HL-60 (cell line): Measurements from ENCODE around the gene CTNNA3.

Experiments
- DNase-seq, 2 experiments: peaks; one replicate each; pipeline ENCODE4 v3.0.0-alpha.2; 2010 to 2020; ENCODE audit warnings: low read depth in 1 of 2, low spot score in 1 of 2
- H3K27ac ChIP-seq: fragments of 250-450 bp; sonication (Bioruptor Pico); replicated peaks from 2 replicates; pipeline ENCODE4 v1.5.1; 2020; ENCODE audit warnings: mild to moderate bottlenecking, moderate library complexity
- H3K27me3 ChIP-seq: fragments of 250-450 bp; sonication (Bioruptor Pico); 2 replicates; pipeline ENCODE4 v1.5.1; 2021; ENCODE audit warnings: mild to moderate bottlenecking, moderate library complexity; ENCODE audit not compliant: insufficient read depth, poor library complexity, severe bottlenecking
- H3K4me3 ChIP-seq: replicated peaks from 2 replicates; pipeline ENCODE4 v1.5.1; 2011; ENCODE audit warnings: mild to moderate bottlenecking, control low read depth, low read length; ENCODE audit not compliant: insufficient read depth
- GABPA ChIP-seq: IDR thresholded peaks from 2 replicates; pipeline ENCODE4 v1.6.1; 2012; ENCODE audit warnings: low read depth
- POLR2AphosphoS5 ChIP-seq: IDR thresholded peaks from 2 replicates; pipeline ENCODE4 v1.6.1; 2012; ENCODE audit warnings: low read depth
- SPI1 ChIP-seq: IDR thresholded peaks from 2 replicates; pipeline ENCODE4 v1.6.1; 2012; ENCODE audit warnings: low read depth, mild to moderate bottlenecking, borderline replicate concordance
- TF ChIP-seq, protein P1 (sequence below): IDR thresholded peaks from one replicate; pipeline ENCODE4 v1.5.1; 2011; ENCODE audit warnings: low read length, control low read depth, inconsistent platforms; ENCODE audit not compliant: insufficient read depth
- TF ChIP-seq, protein P2 (sequence below): IDR thresholded peaks from 2 replicates; pipeline ENCODE4 v1.6.1; 2012; ENCODE audit warnings: low read depth; ENCODE audit not compliant: insufficient replicate concordance

The CTNNA3 gene

DNA sequence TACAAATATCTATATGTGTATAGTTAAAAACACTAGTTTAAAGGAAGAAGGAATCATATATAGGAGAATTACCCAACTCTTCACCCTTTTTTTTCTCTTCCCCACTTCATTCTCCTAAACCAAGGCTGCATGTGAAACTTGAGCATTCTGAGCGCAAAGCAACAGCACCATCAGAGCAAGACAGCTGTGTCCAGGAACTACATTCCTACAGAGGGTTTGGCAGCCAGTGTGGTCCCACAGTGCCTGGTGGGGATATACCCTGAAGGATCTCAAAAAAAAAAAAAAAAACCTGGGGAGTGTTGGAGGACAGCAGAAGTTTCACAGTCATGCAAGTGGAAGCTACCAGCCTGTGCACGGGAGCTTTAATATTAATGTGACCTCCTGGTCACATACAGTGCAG is 310.4 kb downstream of the CTNNA3 start:
- Histone ChIP-seq H3K27me3 (no peaks in the 10 kb centered on the region), H3K27ac (peak overlapping the region; percentile 49; the same call in 1 of the 2 replicates), H3K4me3 (no peak overlapping the region)
- no peak for DNase-seq
- no peak for TF ChIP-seq GABPA
- no peak for TF ChIP-seq POLR2AphosphoS5
- TF ChIP-seq, protein P1, sequence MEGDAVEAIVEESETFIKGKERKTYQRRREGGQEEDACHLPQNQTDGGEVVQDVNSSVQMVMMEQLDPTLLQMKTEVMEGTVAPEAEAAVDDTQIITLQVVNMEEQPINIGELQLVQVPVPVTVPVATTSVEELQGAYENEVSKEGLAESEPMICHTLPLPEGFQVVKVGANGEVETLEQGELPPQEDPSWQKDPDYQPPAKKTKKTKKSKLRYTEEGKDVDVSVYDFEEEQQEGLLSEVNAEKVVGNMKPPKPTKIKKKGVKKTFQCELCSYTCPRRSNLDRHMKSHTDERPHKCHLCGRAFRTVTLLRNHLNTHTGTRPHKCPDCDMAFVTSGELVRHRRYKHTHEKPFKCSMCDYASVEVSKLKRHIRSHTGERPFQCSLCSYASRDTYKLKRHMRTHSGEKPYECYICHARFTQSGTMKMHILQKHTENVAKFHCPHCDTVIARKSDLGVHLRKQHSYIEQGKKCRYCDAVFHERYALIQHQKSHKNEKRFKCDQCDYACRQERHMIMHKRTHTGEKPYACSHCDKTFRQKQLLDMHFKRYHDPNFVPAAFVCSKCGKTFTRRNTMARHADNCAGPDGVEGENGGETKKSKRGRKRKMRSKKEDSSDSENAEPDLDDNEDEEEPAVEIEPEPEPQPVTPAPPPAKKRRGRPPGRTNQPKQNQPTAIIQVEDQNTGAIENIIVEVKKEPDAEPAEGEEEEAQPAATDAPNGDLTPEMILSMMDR: no peak
- TF ChIP-seq SPI1: no peak
- TF ChIP-seq, protein P2, sequence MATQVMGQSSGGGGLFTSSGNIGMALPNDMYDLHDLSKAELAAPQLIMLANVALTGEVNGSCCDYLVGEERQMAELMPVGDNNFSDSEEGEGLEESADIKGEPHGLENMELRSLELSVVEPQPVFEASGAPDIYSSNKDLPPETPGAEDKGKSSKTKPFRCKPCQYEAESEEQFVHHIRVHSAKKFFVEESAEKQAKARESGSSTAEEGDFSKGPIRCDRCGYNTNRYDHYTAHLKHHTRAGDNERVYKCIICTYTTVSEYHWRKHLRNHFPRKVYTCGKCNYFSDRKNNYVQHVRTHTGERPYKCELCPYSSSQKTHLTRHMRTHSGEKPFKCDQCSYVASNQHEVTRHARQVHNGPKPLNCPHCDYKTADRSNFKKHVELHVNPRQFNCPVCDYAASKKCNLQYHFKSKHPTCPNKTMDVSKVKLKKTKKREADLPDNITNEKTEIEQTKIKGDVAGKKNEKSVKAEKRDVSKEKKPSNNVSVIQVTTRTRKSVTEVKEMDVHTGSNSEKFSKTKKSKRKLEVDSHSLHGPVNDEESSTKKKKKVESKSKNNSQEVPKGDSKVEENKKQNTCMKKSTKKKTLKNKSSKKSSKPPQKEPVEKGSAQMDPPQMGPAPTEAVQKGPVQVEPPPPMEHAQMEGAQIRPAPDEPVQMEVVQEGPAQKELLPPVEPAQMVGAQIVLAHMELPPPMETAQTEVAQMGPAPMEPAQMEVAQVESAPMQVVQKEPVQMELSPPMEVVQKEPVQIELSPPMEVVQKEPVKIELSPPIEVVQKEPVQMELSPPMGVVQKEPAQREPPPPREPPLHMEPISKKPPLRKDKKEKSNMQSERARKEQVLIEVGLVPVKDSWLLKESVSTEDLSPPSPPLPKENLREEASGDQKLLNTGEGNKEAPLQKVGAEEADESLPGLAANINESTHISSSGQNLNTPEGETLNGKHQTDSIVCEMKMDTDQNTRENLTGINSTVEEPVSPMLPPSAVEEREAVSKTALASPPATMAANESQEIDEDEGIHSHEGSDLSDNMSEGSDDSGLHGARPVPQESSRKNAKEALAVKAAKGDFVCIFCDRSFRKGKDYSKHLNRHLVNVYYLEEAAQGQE: no peak

DNA sequence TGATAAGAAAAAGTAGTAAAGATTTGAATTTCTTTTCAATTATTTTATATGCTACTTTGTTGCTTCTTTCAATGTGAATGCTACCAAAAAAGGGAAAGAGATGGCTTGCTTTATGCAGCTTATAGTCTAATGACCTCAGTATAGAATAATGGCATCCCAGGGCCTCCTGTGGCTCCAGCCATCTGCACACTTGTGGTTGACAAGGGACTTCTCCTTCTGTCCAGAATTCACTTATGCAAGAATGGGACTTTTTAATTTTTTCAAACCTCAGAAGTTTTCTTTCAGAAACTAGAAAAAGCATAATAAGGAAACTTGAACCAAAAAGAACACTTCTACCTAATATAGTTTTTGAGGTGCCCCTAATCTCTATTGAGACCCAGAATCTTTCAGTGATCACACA is 310.9 kb downstream of the CTNNA3 start:
- Histone ChIP-seq H3K4me3 (no peak overlapping the region), H3K27me3 (no peaks in the 10 kb centered on the region), H3K27ac (peak overlapping the region; percentile 49; the same call in 1 of the 2 replicates)
- DNase-seq: peak; percentile 20 to 74
- peak; percentile 71; the same call in 1 of the 2 replicates for TF ChIP-seq SPI1
- TF ChIP-seq, protein P2: peak; percentile 18
- TF ChIP-seq, protein P1: no peak

DNA sequence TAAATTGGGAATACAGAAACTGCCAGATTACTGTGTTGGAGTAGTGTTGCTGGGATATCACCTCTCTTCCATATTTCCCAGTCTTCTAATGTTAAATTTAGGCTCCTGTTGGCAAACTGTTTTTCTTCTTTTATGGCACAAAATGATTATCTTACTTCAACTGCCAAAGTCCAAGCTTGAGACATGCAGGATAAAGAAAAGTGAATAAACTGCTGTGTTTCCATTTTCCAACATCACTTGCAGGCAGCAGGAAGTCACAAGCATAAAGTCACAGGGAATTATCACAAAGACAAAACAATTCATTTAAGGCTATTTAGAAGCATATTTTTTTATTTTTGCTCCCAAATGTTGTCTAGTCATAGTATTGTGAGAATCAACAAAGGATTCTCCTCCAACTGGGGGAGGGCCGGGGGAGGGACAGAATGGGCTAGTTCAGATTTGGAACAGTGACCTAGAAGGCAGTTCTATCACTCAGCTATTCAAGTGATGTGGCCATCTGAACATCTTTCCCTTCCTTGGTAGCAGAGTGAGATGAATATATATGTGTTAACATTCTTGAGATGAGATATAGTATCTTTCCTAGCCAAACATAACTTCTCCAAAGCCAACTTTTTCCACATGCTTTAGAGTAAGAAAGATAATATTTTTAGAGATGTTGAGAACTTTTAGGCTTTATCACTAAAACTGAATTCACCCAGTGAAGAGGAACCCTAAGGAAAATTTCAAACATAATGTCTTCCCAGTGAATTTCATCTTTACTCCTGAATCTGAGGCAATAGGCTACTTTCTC is 364.7 kb downstream of the CTNNA3 start:
- Histone ChIP-seq H3K4me3 (no peak overlapping the region), H3K27ac (no peak overlapping the region), H3K27me3 (no peaks in the 10 kb centered on the region)
- DNase-seq: no peak
- TF ChIP-seq GABPA: no peak
- TF ChIP-seq, protein P1: no peak
- no peak for TF ChIP-seq SPI1
- no peak for TF ChIP-seq POLR2AphosphoS5
- TF ChIP-seq, protein P2: no peak
